ENCODE data around the gene SHROOM1.

SHROOM1 gene

DNA sequence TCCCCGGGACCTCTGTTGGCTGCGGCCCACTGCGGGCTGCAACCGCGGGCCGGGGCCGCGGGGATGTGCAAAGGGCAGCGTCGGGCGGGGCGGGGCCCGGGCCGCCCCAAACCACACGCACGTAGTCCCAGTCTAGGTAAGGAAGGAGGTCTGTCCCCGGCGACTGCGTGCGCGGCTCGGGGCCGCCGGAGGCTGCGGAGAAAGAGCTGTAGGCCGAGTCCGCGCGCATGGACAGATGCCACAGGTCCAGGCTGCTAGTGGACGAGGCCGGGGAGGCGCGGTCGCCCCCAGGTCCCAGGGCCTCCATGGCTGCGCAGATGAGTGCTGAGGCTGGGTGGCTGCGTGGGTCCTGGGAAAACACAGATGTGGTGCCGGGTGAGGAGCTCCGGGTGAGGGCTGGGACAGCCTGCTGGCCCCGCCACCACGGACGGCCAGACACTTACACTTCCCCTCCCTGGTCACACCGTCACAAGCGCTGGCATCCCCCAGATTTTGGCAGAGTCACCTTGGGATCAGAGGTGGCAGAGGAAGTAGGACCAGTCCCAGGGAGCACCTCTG lies 4.5 kb downstream of the SHROOM1 start:
- TF ChIP-seq, protein P1, sequence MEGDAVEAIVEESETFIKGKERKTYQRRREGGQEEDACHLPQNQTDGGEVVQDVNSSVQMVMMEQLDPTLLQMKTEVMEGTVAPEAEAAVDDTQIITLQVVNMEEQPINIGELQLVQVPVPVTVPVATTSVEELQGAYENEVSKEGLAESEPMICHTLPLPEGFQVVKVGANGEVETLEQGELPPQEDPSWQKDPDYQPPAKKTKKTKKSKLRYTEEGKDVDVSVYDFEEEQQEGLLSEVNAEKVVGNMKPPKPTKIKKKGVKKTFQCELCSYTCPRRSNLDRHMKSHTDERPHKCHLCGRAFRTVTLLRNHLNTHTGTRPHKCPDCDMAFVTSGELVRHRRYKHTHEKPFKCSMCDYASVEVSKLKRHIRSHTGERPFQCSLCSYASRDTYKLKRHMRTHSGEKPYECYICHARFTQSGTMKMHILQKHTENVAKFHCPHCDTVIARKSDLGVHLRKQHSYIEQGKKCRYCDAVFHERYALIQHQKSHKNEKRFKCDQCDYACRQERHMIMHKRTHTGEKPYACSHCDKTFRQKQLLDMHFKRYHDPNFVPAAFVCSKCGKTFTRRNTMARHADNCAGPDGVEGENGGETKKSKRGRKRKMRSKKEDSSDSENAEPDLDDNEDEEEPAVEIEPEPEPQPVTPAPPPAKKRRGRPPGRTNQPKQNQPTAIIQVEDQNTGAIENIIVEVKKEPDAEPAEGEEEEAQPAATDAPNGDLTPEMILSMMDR (IDR thresholded peaks at IDR 0.05; ENCODE audit: borderline replicate concordance, control extremely low read depth, extremely low read depth, insufficient read depth, missing control alignments), result no peak
- peak; percentile 58 for DNase-seq (ENCODE audit: low spot score)
- in situ Hi-C loops (cut with MboI; ENCODE audit: low sequenced_read_pairs, unreplicated experiment), result loop anchor here (10.0 kb wide), 1 partner anchor 441 kb away; no protein-coding TSS in a partner anchor

- in situ Hi-C loops (cut with MboI; ENCODE audit: low sequenced_read_pairs, unreplicated experiment), result loop anchor here (10.0 kb wide), 1 partner anchor 440 kb away; no protein-coding TSS in a partner anchor
- peak; percentile 58 for DNase-seq (ENCODE audit: low spot score)
- TF ChIP-seq, protein P1 (IDR thresholded peaks at IDR 0.05; ENCODE audit: borderline replicate concordance, control extremely low read depth, extremely low read depth, insufficient read depth, missing control alignments), result no peak
Measured at GRCh38 chr5:132825033-132825833, 5.2 kb downstream of the SHROOM1 start.

DNA sequence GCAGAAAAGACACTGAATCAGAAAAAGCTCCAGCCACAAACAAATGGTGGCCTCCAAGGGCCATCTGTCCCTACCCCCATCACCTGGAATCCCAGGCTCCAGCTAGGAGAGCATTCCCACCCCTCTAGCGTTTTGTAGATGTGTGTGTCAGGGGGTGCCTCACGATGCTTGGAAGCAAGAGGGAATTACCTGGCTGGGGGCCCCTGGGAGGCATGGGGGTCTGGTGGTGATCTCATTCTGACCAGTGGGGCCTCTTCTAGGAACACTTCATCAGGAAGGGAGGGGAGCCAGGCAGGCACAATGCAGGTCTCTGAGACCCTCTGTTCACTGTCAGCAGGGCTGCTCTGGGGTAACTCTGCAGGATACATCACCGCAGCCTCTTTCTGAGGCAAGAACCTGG lies 6.0 kb downstream of the SHROOM1 start:
- TF ChIP-seq, protein P1 (IDR thresholded peaks at IDR 0.05; ENCODE audit: borderline replicate concordance, control extremely low read depth, extremely low read depth, insufficient read depth, missing control alignments), result no peak
- in situ Hi-C loops (cut with MboI; ENCODE audit: low sequenced_read_pairs, unreplicated experiment), result loop anchor here (10.0 kb wide), 1 partner anchor 440 kb away; no protein-coding TSS in a partner anchor
- no peak for DNase-seq (ENCODE audit: low spot score)

DNA sequence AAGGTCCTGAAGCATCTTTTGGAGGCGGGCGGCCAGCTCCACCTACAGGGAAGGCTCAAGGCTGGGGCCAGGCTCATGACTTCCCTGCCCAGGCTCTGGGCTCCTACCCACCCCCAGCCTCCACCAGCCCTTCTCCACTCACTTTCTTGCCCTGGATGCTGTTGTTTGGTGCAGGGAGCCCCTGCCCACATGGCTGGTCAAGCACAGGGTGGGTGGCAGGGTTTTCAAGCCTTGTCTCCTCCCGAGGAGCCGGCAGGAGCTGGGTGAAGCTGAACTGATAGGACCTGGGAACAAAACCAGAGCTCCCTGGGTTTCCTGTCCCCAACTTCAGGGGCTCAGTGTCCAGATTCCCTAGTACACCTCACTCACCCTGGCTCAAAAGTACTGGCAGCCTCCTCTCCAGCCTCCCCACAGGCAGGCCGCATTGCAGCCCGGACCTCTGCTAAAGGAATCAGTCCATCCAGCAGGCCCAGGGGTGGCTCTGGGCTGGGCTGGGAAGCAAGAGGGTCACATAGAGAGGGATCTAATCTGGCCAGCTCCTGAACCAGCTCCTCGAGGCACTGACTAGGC lies 6.9 kb downstream of the SHROOM1 start:
- TF ChIP-seq, protein P1 (IDR thresholded peaks at IDR 0.05; ENCODE audit: borderline replicate concordance, control extremely low read depth, extremely low read depth, insufficient read depth, missing control alignments), result no peak
- no peak for DNase-seq (ENCODE audit: low spot score)
- in situ Hi-C loops (cut with MboI; ENCODE audit: low sequenced_read_pairs, unreplicated experiment), result loop anchor here (10.0 kb wide), 1 partner anchor 439 kb away; no protein-coding TSS in a partner anchor

- TF ChIP-seq, protein P1 (IDR thresholded peaks at IDR 0.05; ENCODE audit: borderline replicate concordance, control extremely low read depth, extremely low read depth, insufficient read depth, missing control alignments), result no peak
- peak; percentile 43 for DNase-seq (ENCODE audit: low spot score)
- in situ Hi-C loops (cut with MboI; ENCODE audit: low sequenced_read_pairs, unreplicated experiment), result loop anchor here (10.0 kb wide), 1 partner anchor 438 kb away; no protein-coding TSS in a partner anchor
Measured at GRCh38 chr5:132822650-132823480, 7.6 kb downstream of the SHROOM1 start.

DNA sequence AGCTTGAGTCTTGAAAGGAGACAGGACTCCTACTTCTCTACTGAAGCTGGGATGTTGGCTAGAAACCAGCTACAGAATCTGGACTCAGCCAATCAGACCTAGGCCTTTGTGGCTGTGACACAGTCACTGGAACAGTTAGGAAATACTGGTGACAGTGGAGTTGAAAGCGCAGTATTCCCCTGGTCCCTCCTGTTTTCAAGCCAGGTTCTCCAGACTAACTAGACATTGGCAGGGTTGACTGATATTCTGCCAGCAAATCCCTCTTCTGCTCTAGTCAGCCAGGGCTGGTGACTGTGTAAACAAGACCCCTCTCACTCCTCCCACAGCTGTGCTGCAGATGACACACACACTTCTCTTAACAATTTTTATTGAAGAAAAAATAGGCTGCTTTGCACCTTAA lies 8.7 kb downstream of the SHROOM1 start:
- TF ChIP-seq, protein P1 (IDR thresholded peaks at IDR 0.05; ENCODE audit: borderline replicate concordance, control extremely low read depth, extremely low read depth, insufficient read depth, missing control alignments), result no peak
- no peak for DNase-seq (ENCODE audit: low spot score)
- in situ Hi-C loops (cut with MboI; ENCODE audit: low sequenced_read_pairs, unreplicated experiment), result loop anchor here (10.0 kb wide), 1 partner anchor 437 kb away; no protein-coding TSS in a partner anchor
